IMR-90 (cell line): ENCODE measurements around the gene CAMTA1. TPM values are rescaled to one million over a fixed set of nuclear protein-coding genes. Genes with fewer than 3 reads are reported as not detected.

ENCODE experiments used
- ATAC-seq: fragments of 200-7000 bp; cut with Tn5 transposase; 2 replicates; pipeline ENCODE4 v1.9.1; 2020; ENCODE audit warnings: low read depth, mild to moderate bottlenecking, moderate library complexity
- BruUV-seq: library from RNA; stranded (reverse); fragments of 400-500 nt; replicated peaks from 2 replicates; lab custom pipeline; 2021; lab: Mats Ljungman, UMichigan
- CTCF ChIA-PET: fragments of 300-600 bp; formaldehyde crosslinking; extraction: SDS; loops from one replicate; lab custom pipeline; 2021; ENCODE audit warnings: antibody characterized with exemption; lab: Yijun Ruan, JAX
- POLR2A ChIA-PET: fragments of 300-600 bp; sonication (Branson Sonifier 250); formaldehyde crosslinking; loops from one replicate; lab custom pipeline; 2022; ENCODE audit warnings: antibody characterized with exemption; ENCODE audit not compliant: unreplicated experiment; lab: Charles Lee
- DNase-seq: peaks from one replicate; pipeline ENCODE4 v3.0.0; 2013
- H2AFZ ChIP-seq: replicated peaks from 2 replicates; pipeline ENCODE3; 2013; ENCODE audit warnings: low read length, mild to moderate bottlenecking; ENCODE audit not compliant: poor library complexity
- H2AK5ac ChIP-seq: 2 replicates; pipeline ENCODE4 v1.6.1; 2013; ENCODE audit warnings: low read depth, low read length, inconsistent platforms
- H2AK9ac ChIP-seq: replicated peaks from 2 replicates; pipeline ENCODE3; 2013; ENCODE audit warnings: mild to moderate bottlenecking, low read depth, low read length, moderate library complexity; ENCODE audit not compliant: poor library complexity
- H2BK120ac ChIP-seq: 2 replicates; pipeline ENCODE4 v1.6.1; 2013; ENCODE audit warnings: low read depth, low read length, inconsistent platforms
- H2BK15ac ChIP-seq: 3 replicates; pipeline ENCODE4 v1.6.1; 2013; ENCODE audit warnings: low read depth, low read length, inconsistent platforms
- H2BK20ac ChIP-seq: 2 replicates; pipeline ENCODE4 v1.6.1; 2013; ENCODE audit warnings: low read depth, mild to moderate bottlenecking, inconsistent platforms, low read length, moderate library complexity
- H2BK5ac ChIP-seq: 2 replicates; pipeline ENCODE4 v1.6.1; 2013; ENCODE audit warnings: mild to moderate bottlenecking, low read depth, low read length, inconsistent platforms; ENCODE audit not compliant: poor library complexity, severe bottlenecking
- H3K14ac ChIP-seq: replicated peaks from 2 replicates; pipeline ENCODE4 v1.6.1; 2013; ENCODE audit warnings: low read depth, low read length, inconsistent platforms
- H3K18ac ChIP-seq: 2 replicates; pipeline ENCODE4 v1.6.1; 2013; ENCODE audit warnings: low read depth, low read length, control low read depth
- H3K23ac ChIP-seq: 2 replicates; pipeline ENCODE4 v1.6.1; 2013; ENCODE audit warnings: low read depth, low read length, inconsistent platforms
- H3K27ac ChIP-seq: 2 replicates; pipeline ENCODE4 v1.5.1; 2013; ENCODE audit warnings: mild to moderate bottlenecking, control low read depth, low read length; ENCODE audit not compliant: insufficient read depth
- H3K27me3 ChIP-seq: 2 replicates; pipeline ENCODE4 v1.6.1; 2013; ENCODE audit warnings: low read length; ENCODE audit not compliant: control insufficient read depth, insufficient read depth
- H3K36me3 ChIP-seq: 2 replicates; pipeline ENCODE4 v1.6.1; 2013; ENCODE audit warnings: low read length, mixed read lengths; ENCODE audit not compliant: control insufficient read depth, insufficient read depth
- H3K4ac ChIP-seq: 2 replicates; pipeline ENCODE4 v1.6.1; 2013; ENCODE audit warnings: low read depth, low read length, inconsistent platforms
- H3K4me1 ChIP-seq: 2 replicates; pipeline ENCODE4 v1.6.1; 2013; ENCODE audit warnings: low read length, mixed read lengths; ENCODE audit not compliant: control insufficient read depth, insufficient read depth
- H3K4me2 ChIP-seq: 2 replicates; pipeline ENCODE4 v1.6.1; 2013; ENCODE audit warnings: low read depth, mild to moderate bottlenecking, control low read depth, low read length, moderate library complexity
- H3K4me3 ChIP-seq: 2 replicates; pipeline ENCODE4 v1.5.1; 2013; ENCODE audit warnings: low read depth, mild to moderate bottlenecking, control low read depth, low read length, moderate library complexity; ENCODE audit not compliant: insufficient read depth
- H3K56ac ChIP-seq: 2 replicates; pipeline ENCODE4 v1.6.1; 2013; ENCODE audit warnings: low read length, inconsistent platforms; ENCODE audit not compliant: insufficient read depth; ENCODE audit errors: extremely low read depth
- H3K79me1 ChIP-seq, 2 experiments: 2 replicates each; pipeline ENCODE4 v1.6.1; 2013; ENCODE audit warnings: low read length in 2 of 2, inconsistent platforms in 1 of 2, low read depth in 1 of 2
- H3K9ac ChIP-seq: 2 replicates; pipeline ENCODE4 v1.6.1; 2013; ENCODE audit warnings: low read depth, low read length, control low read depth
- H3K9me1 ChIP-seq: 2 replicates; pipeline ENCODE4 v1.6.1; 2013; ENCODE audit warnings: low read length, inconsistent platforms; ENCODE audit not compliant: insufficient read depth
- H3K9me3 ChIP-seq: 2 replicates; pipeline ENCODE4 v1.6.1; 2013; ENCODE audit warnings: low read length; ENCODE audit not compliant: control insufficient read depth, insufficient read depth
- H4K20me1 ChIP-seq: 2 replicates; pipeline ENCODE4 v1.6.1; 2013; ENCODE audit warnings: low read length, inconsistent platforms; ENCODE audit not compliant: insufficient read depth
- H4K5ac ChIP-seq: 2 replicates; pipeline ENCODE4 v1.6.1; 2013; ENCODE audit warnings: mild to moderate bottlenecking, low read depth, low read length, control low read depth
- H4K8ac ChIP-seq, 2 experiments: 2 replicates each; pipeline ENCODE4 v1.6.1; 2013; ENCODE audit warnings: low read depth in 2 of 2, low read length in 2 of 2, control low read depth in 1 of 2, inconsistent platforms in 1 of 2
- H4K91ac ChIP-seq: 2 replicates; pipeline ENCODE4 v1.6.1; 2013; ENCODE audit warnings: low read depth, low read length, inconsistent platforms; ENCODE audit not compliant: insufficient read depth
- BHLHE40 ChIP-seq: fragments of 150-350 bp; IDR thresholded peaks from 2 replicates; pipeline ENCODE4 v1.6.1; 2016; ENCODE audit warnings: mild to moderate bottlenecking, low read depth, low read length
- CEBPB ChIP-seq: IDR thresholded peaks from 2 replicates; pipeline ENCODE4 v1.6.1; 2012; ENCODE audit warnings: low read depth, low read length, improper control_type of control experiment
- CHD1 ChIP-seq: IDR thresholded peaks from 2 replicates; pipeline ENCODE4 v1.6.1; 2012; ENCODE audit warnings: low read depth, low read length, improper control_type of control experiment
- FOS ChIP-seq: fragments of 150-350 bp; IDR thresholded peaks from 2 replicates; pipeline ENCODE4 v1.6.1; 2016; ENCODE audit warnings: low read depth, low read length
- MAFK ChIP-seq: IDR thresholded peaks from 2 replicates; pipeline ENCODE4 v1.6.1; 2012; ENCODE audit warnings: low read depth, low read length, improper control_type of control experiment
- MAZ ChIP-seq: IDR thresholded peaks from 2 replicates; pipeline ENCODE4 v1.6.1; 2012; ENCODE audit warnings: low read depth, mild to moderate bottlenecking, low read length, improper control_type of control experiment, moderate library complexity, borderline replicate concordance
- MXI1 ChIP-seq: IDR thresholded peaks from 2 replicates; pipeline ENCODE4 v1.6.1; 2012; ENCODE audit warnings: low read depth, mild to moderate bottlenecking, low read length, moderate library complexity, borderline replicate concordance
- NFE2L2 ChIP-seq: fragments of 150-350 bp; IDR thresholded peaks from 2 replicates; pipeline ENCODE4 v1.6.1; 2016; ENCODE audit warnings: low read depth, mild to moderate bottlenecking, low read length
- POLR2A ChIP-seq: IDR thresholded peaks from 2 replicates; pipeline ENCODE4 v1.6.1; 2012; ENCODE audit warnings: mild to moderate bottlenecking, low read depth, low read length
- RAD21 ChIP-seq: IDR thresholded peaks from 2 replicates; pipeline ENCODE4 v1.6.1; 2012; ENCODE audit warnings: low read length, improper control_type of control experiment
- RCOR1 ChIP-seq: IDR thresholded peaks from 2 replicates; pipeline ENCODE4 v1.6.1; 2012; ENCODE audit warnings: mild to moderate bottlenecking, low read length, improper control_type of control experiment; ENCODE audit not compliant: insufficient replicate concordance
- SMC3 ChIP-seq: fragments of 150-350 bp; IDR thresholded peaks from 2 replicates; pipeline ENCODE4 v1.6.1; 2016; ENCODE audit warnings: low read depth, mild to moderate bottlenecking, antibody characterized with exemption, low read length, moderate library complexity
- WGBS, 2 experiments: methylation state at CpG; one replicate each; pipeline versions ENCODE4 v1.1.5 to v1.1.7; 2013; ENCODE audit warnings: missing lambda C conversion rate in 2 of 2; ENCODE audit not compliant: insufficient read length in 1 of 2; ENCODE audit errors: extremely low coverage in 2 of 2; 5-methylcytosine and 5-hydroxymethylcytosine counted together
- dilution Hi-C: fragments of 300-500 bp; cut with HindIII; formaldehyde crosslinking; loops from one replicate; pipeline ENCODE4 v1.14.3; 2018; ENCODE audit warnings: low sequenced_read_pairs; ENCODE audit not compliant: unreplicated experiment
- in situ Hi-C: fragments of 300-500 bp; cut with MboI; formaldehyde crosslinking; loops from 3 replicates; pipeline ENCODE4 v1.14.3; 2019; ENCODE audit warnings: low sequenced_read_pairs, inconsistent platforms, mixed read lengths
- intact Hi-C: fragments of 100-400 bp; cut with micrococcal nuclease; formaldehyde crosslinking; loops from 2 replicates; pipeline ENCODE4 v1.10.0; 2022
- polyA plus RNA-seq, 3 experiments: library from polyadenylated mRNA; depleted of rRNA; stranded (reverse); fragments of >200 nt; gene quantifications; 2 replicates each; pipeline ENCODE4 v1.2.3, GENCODE V29; 2012; ENCODE audit warnings: low replicate concordance in 1 of 3
- total RNA-seq: library from RNA; depleted of rRNA; stranded (reverse); fragments of >200 nt; gene quantifications from 2 replicates; pipeline ENCODE4 v1.2.3, GENCODE V29; 2012
- TF ChIP-seq, protein P1 (sequence below): conservative IDR thresholded peaks from 2 replicates; pipeline ENCODE4 v1.5.1; 2012; ENCODE audit warnings: mild to moderate bottlenecking, low read depth, low read length, improper control_type of control experiment
- TF ChIP-seq, protein P2 (sequence below): fragments of 150-350 bp; IDR thresholded peaks from 2 replicates; pipeline ENCODE4 v1.6.1; 2017; ENCODE audit warnings: mild to moderate bottlenecking, antibody characterized with exemption, low read length, low read depth

Gene CAMTA1
- total and polyA plus RNA-seq, 2 of the 4 experiments (the other 2 are of a cell fraction) = 35.5 to 74.3 TPM

DNA sequence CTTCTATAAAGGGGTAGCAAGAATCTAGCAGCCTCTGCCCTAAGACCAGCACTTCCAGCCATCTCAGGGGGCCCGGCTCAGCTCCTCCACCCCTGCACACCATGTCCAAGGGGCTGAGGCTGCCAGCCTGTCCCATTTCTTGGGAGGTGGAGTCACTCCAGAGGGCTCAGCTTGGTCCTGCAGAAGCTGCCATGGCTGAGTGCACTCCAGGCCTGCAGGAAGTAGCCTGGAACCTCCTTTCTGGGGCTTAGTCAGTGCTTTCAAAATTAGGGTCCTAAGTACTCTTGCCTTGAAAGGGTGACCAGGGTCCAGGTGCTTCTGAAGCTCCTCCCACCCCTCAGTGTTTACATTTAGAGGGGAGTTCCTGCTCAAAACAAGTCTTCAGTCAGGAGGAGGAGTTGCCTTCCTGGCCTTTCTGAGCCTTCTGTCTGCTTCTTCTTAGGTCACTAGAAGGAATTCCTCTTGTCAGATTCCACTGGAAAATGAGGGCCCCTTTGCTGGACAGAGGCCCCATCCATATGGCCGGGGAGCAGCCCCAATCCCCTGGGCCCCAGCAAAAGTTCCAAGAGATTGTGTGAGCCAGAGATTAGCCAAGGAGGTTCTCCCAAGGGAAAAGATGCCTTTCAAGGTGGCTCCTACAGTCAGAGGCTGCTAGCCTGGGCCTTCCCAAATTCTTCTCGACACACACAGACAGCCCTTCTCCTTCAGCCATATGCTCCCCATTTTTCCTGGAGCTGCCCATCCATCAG lies 857.7 kb downstream of the CAMTA1 start (continued):
- TF ChIP-seq FOS = no peak
- TF ChIP-seq BHLHE40 = no peak

DNA sequence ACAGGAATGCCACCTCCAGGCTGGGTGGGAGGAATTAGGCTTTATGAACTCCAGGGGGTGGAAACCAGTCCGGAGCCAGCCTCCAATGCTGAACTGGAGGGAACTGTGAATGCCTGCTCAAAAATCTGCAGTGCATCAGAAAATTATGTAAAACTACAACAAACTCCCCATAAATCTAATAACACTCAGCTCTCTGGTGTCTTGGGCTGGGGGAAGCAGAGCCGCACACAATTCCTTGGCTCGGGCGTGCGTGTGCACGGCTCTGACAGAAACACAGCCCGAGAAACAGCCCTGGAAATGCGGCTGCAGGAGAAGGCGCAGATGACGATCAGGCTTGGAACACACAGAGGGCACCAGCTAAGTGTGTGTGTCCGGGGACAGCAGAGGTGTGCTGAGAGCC lies 858.3 kb downstream of the CAMTA1 start:
- CTCF ChIA-PET = interaction anchor here (1.5 kb wide), 1 partner anchor 601 kb away, joined by 4 read pairs; no protein-coding TSS in a partner anchor
- no peak overlapping the region for H4K8ac ChIP-seq
- WGBS, 2 experiments = 19% methylated on average over 6 of the region's 11 CpGs; no CpG with 5 or more reads in 1 of the 2 experiments
- in situ Hi-C loops = loop anchor here (10.0 kb wide), 1 partner anchor 839 kb away; no protein-coding TSS in a partner anchor
- no peak overlapping the region for H2BK15ac ChIP-seq
- no peak overlapping the region; the same call in 1 of the 2 replicates for H3K4me2 ChIP-seq
- TF ChIP-seq RCOR1 = no peak
- TF ChIP-seq, protein P1, sequence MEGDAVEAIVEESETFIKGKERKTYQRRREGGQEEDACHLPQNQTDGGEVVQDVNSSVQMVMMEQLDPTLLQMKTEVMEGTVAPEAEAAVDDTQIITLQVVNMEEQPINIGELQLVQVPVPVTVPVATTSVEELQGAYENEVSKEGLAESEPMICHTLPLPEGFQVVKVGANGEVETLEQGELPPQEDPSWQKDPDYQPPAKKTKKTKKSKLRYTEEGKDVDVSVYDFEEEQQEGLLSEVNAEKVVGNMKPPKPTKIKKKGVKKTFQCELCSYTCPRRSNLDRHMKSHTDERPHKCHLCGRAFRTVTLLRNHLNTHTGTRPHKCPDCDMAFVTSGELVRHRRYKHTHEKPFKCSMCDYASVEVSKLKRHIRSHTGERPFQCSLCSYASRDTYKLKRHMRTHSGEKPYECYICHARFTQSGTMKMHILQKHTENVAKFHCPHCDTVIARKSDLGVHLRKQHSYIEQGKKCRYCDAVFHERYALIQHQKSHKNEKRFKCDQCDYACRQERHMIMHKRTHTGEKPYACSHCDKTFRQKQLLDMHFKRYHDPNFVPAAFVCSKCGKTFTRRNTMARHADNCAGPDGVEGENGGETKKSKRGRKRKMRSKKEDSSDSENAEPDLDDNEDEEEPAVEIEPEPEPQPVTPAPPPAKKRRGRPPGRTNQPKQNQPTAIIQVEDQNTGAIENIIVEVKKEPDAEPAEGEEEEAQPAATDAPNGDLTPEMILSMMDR = no peak
- TF ChIP-seq, protein P2, sequence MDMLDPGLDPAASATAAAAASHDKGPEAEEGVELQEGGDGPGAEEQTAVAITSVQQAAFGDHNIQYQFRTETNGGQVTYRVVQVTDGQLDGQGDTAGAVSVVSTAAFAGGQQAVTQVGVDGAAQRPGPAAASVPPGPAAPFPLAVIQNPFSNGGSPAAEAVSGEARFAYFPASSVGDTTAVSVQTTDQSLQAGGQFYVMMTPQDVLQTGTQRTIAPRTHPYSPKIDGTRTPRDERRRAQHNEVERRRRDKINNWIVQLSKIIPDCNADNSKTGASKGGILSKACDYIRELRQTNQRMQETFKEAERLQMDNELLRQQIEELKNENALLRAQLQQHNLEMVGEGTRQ = no peak
- TF ChIP-seq CEBPB = no peak
- no peak for TF ChIP-seq POLR2A
- TF ChIP-seq MAZ = no peak
- no peak for TF ChIP-seq BHLHE40
- TF ChIP-seq MXI1 = no peak
- TF ChIP-seq NFE2L2 = no peak
- TF ChIP-seq SMC3 = no peak
- no peak for TF ChIP-seq FOS
- no peak for TF ChIP-seq RAD21
- TF ChIP-seq MAFK = no peak
- TF ChIP-seq CHD1 = no peak
- H3K4me3 ChIP-seq = no peak overlapping the region
- H3K79me1 ChIP-seq = no peaks in the 10 kb centered on the region
- peak; percentile 38 for DNase-seq
- H2BK20ac ChIP-seq = no peak overlapping the region
- no peaks in the 10 kb centered on the region for H4K20me1 ChIP-seq
- peak overlapping the region; percentile 54 for H2AFZ ChIP-seq
- no peak overlapping the region for H3K23ac ChIP-seq
- H3K27ac ChIP-seq = no peak overlapping the region
- no peak overlapping the region for H3K9ac ChIP-seq
- H3K27me3 ChIP-seq = peaks cover 2% of the 10 kb centered on the region; the same call in 1 of the 2 replicates
- H3K9me3 ChIP-seq = no peaks in the 10 kb centered on the region
- no TSS peak for BruUV-seq
- ATAC-seq = peak; percentile 50
- H3K4ac ChIP-seq = no peak overlapping the region
- no peaks in the 10 kb centered on the region for H3K36me3 ChIP-seq
- H2BK120ac ChIP-seq = no peak overlapping the region
- no peak overlapping the region for H4K91ac ChIP-seq
- no peak overlapping the region for H2AK5ac ChIP-seq
- intact Hi-C loops = loop anchor here (10.0 kb wide), 2 partner anchors 349 to 939 kb away; partner anchors contain the start of gene DNAJC11
- POLR2A ChIA-PET = no interaction called here
- no peak overlapping the region for H3K56ac ChIP-seq
- no peak overlapping the region for H3K18ac ChIP-seq
- H2AK9ac ChIP-seq = peak overlapping the region; percentile 25
- no peak overlapping the region for H4K5ac ChIP-seq
- H3K9me1 ChIP-seq = no peaks in the 10 kb centered on the region
- peaks cover 8% of the 10 kb centered on the region; the same call in 1 of the 2 replicates for H3K4me1 ChIP-seq
- H3K14ac ChIP-seq = no peak overlapping the region
- dilution Hi-C loops = no loop called here
- H2BK5ac ChIP-seq = no peak overlapping the region
